ENCODE measurements around the gene CCDC197.

CCDC197 gene

DNA sequence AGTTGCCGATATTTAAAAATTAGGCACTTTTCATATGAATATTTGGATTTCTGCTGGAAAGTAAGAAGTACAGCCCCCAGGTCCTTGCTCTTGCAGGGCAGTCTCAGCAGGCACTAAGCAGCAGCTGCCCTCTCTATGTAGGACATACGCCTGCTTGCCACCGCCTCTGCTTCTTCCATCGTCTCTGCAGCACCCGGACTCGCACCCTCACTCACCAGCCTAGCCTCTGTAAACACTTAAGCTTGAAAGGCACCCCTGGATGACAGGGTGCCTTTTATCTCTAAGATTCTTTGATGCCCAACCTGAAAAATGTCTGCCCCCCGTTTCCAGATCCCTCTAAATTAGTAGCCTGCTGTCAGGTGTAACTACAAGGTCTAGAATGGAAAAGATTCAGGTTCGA, 48.0 kb downstream of the CCDC197 start:
- DNase-seq: no peak

DNA sequence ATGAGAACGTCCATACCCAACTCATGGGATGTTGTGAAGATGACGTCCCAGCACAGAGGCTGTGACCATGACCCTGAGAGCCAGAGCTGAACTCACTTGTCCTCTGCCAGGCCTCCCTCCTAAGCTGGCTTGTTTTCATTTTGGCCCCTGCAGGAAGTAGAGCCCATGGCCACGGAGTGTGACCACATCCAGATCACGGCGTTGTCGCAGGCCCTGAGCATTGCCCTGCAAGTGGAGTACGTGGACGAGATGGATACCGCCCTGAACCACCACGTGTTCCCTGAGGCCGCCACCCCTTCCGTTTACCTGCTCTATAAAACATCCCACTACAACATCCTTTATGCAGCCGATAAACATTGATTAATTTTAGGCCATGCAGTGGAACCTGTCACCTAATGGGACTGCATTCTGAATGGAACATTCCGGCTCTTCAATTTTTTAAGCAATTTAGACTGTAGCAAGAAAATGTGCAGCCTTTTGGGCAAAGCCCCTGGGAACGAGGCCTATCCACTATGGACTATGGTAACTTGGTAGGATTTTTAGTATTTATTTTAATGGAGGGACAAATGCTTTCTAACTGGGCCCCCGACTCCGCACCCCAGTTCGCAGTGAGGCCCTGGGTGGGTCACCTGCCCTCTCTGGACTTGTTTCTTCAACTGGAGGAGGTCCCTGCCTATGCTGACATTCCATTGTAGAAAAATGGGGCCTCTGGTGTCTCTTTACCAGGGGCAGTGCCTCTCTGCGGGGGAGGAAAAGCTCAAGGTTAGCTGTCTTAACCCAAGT, 48.7 kb downstream of the CCDC197 start:
- no peak for DNase-seq

DNA sequence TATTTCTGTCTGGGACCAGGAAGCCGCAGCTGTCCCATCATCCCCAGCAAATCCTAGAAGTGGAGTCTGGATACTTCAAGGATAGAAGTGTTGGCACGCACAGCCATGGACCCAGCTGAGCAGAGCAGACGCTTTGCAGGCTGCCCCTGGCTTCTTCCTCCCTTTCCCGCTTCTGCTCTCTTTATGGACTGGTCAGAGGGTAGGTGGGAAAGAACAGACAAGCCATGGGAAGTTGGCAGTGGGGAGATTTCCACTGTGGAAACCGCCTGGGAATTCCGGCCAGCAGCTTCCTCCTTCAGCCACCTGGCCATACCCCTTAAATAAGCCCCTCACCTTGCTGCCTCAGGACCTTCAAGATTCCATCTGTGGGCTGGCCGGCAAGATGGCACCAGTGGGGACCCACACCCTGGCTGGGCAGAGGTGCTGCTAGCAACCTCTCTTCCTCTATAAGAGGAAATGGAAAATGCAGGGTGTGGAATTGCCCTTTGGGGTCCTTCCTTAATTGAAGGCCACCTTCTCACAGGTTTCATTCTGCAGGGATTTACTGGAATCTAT, 49.7 kb downstream of the CCDC197 start:
- no peak for DNase-seq

DNA sequence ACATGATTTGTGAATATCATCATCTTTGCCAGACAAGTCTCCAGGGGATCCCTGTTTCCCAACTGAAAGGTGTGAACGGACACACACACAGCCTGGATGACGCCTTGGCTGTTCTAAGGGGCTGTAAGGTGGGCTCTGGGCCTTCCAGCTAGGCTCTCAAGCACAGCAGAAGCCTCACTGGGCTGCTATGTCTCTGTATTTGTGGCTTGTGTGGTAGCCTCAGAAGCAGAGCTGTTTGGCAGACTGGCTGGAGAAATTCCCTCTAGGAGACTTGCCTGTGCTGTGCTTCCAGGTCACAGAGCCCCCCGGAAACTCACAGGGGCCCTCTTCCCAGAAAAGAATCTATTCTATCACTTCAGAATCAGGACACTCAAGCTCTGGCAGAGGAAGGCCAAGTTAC, 50.5 kb downstream of the CCDC197 start:
- DNase-seq: no peak

DNA sequence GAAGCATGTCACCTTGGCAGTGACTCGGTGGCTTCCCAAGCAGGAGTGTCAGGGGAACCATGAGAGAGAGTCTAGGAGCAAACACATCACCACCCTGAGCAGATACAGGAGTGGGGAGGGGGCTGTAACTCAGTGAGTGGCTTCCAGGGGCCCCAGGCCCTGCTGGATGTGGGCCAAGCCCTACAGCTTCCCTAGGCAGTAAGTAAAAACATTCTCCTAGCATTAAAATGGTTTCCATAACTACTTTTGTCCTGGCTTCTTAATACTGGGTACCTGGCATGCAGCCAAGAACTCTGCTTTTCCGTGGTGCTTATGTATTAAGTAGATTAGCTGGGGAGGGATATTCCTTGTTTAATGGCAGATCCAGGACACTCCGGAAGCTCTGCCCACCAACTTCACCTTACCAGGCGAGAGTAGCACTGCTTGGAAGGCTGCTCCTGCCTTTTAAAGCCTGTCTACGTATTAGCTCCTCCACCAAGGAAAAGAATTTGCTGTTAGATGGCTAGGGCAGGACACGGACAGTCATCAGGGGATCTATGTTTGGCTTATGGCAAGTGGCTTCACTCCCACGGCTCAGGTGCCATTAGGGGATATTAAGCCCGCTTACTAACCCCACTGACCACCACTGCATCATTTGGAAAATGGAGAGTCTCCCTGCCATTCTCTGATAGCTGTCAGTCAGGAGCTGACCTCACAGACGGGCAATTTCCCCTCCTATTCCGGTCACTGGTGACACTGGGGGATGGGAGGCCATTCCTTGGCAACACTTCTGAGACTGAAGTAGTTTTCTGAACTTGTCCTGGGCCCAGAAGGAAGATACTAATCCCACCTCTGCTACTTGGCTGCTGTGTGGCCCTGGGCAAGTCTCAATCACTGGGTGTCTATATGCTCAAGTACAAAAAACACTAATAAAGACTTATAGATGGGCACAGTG, 51.9 kb downstream of the CCDC197 start:
- DNase-seq: no peak

DNA sequence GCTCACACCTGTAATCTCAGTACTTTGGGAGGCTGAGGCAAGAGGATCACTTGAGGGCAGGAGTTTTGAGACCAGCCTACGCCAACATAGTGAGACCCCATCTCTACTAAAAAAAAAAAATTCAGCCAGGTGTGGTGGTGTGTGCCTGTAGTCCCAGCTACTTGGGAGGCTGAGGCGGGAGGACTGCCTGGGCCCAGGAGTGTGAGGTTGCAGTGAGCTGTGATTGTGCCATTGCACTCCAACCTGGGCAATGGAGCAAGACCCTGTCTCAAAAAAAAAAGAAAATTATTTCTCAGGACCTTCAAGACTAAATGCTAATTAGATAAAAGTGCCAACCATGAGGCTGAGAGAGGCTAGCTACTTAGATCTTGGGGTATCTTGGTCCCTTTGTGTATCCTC, 52.5 kb downstream of the CCDC197 start:
- DNase-seq: no peak

DNA sequence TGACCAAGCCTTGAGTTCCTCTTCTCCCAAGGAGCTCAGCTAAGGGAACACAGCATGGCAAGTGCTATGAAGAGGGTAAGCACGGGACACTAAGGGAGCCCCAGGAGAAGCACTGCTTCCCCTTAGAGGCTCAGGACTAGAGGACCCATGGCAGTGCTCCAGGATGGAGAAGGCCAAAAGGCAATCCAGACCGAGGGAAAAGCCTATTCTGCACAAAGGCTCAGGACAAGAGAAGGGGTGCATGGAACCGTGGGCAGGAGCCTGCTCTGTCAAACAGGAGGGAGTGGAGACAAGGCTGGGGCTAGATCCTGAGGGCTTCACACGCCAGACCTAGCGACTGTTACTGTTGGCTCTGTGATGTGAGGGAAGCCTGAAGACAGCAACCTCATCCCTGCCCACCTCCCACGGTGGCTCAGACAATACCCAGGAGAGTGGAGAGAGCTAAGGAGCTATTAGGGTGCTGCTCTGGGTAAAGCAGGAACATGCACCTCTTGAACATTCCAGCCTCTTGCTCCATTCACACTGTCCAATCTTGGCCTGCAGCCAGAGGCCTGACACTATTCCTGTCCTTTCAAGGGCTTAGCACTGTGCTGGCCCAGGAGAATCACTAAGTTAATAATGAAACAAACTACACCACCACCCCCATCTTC, 53.3 kb downstream of the CCDC197 start:
- DNase-seq: no peak

DNA sequence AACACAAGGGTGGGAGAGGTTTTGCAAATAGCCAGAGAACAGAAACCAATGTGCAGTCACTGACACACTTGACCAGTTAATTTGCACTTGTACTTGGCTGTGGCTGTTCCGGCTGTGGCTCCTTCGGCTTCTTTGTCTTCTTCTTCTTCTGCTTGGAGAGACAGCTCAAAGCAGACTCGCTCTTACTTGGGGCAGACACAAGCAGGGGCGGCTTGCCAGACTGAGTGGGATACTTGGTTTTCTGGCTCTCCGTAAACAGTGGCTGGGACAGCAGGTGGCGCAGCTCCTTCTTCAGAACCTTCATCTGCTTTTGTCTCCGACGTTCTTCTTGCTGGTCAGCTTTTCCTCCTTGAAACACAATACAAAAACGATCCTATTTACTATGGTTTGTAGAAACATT, 54.0 kb downstream of the CCDC197 start:
- no peak for DNase-seq

DNA sequence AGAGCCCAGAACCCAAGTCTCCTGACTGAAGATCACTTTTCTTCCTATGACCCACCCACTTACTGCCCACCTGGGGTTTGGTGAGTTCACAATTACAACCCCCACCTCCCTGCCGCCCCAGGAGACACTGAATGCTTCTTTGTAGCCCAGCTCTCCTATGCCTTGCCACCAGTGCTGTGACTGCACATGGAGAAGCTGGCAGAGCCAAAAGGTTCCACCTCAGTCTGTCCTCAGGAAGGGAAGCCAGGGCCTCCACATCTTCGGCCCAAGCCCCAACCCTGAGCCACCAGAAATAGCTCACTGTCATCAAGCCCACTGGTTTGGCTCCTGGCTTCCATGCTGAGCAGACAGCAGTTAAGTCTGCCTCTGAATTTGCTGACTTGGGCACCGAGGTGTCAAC, 54.7 kb downstream of the CCDC197 start:
- DNase-seq: no peak

DNA sequence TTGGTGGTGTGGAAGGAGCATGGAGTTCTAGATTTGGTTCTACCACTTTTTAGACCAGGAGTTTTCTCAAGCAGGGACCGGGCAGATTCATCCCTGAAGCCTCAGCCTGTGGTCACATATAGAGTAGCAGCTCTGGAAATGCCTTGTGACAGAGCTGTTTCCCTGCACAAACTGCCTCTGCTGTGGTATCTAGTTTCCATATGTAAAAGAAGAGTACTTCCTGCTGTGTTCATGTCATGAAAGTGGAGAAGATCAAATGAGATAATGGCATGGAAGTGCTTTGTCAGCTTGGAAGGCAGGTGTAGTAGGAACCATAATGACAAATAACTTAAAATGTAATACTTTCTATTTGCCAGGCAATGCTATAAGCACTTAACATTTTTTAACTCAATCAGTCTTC, 55.1 kb downstream of the CCDC197 start:
- no peak for DNase-seq

DNA sequence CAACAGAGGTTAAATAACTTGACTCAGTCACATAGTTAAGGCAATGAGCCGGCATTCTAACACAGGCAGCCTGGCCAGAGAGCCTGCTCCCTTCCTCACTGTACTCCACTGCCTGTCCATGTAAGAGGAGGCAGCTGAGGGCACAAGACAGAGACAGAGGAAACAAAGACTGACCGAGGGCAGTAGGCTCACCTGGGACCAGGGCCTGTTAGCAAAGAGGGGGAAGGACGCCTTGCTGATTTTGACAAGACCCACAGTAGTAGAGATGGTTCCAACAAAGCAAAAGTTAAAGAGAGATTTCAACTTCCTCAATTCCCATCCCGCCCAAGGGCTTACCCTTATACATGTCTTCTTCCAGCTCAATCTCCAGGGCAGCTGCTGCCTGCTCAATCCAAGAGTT, 55.6 kb downstream of the CCDC197 start:
- no peak for DNase-seq

DNA sequence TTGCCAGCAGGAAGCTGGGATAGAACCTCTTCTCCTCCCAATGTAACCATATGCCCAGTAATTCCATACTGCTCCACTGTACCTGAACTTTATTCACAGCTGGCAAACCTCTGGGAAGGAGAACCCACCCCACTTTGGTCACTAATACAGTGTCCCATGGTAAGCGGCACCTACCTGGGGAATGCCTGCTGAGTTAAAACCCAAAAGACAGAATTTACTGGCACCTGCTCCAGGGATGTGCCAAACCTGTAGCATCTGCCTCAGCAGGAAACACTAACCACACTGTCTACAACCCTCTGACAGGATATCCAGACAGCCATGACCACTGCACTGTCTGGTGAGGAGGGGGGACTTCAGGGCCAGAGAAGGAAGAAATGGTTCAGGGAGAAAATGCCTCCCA, 57.3 kb downstream of the CCDC197 start:
- DNase-seq: no peak

DNA sequence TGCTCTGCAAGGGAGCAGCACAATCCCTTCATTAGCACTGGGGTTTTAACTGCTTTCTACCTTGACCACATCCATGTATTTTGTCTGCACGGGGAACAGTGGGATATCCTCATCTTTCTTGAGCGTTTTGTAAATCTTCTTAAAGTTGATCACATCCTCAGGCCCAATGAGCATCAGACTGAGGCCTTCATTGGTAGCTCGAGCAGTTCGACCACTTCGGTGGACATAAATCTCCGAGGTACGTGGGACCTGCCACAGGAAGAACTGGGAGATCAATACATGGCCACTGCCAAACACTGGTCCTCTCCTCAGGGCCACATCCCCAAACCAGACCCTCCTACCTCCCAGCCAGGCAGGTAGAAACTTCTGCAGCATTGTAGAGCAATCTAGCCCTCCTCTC, 57.8 kb downstream of the CCDC197 start:
- no peak for DNase-seq

DNA sequence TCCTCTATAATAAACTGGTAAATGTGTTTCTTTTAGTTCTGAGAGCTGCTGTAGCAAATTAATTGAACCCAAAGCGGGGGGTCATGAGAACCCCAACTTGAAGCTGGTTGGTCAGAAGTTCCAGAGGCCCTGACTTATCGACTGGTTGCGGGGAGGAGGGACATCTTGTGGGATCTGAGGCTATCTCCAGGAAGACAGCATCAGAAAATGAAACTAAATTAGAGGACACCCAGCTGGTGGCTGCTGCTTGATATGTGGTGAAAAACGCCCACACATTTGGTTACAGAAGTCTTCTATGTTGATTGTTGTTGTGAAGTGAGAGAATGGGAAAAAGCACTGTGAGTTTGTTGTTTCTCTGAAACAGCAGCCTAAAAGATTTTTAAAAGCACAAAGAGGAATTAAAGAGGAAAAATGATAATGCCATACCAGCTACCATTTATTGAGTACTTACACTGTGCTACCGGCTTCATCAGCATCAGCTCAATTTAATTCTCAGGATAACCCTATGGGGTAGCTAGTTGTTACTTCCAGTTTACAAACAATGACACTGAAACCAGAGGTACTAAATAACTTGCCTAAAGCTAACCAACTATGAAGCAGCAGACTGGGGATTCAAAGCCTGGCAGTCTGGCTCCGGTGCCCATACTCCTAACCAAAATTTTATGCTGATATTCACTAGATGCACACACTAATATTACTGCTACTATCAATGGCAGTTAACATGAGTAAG, 59.6 kb downstream of the CCDC197 start:
- DNase-seq: no peak

DNA sequence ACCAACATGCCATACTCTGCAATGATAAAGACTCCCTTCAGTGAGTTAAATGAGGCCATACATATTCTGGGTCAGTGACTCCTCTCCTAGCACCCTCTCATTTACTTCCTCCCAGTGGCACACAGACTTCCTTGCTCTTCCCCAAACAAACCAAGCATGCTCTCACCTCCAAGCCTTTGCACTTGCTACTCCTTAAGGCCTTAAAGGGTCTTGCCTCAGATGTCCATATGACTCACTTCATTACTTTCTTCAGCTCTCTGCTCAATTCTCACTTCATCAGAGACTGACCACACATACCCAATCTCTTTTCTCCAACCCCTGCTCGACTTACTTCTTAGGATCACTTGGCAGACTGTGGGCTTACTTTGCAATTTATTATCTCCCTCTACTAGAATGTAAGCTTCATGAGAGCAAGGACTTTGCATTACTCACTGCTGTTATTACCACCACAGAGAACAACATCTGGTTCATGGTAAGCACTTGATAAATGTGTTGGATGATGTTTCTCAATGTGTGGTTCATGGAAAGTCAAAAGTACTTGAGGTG, 61.1 kb downstream of the CCDC197 start:
- DNase-seq: no peak

All from 8988T (cell line).